Mucosa of stomach (tissue), 1 donor: ENCODE data around the gene PRUNE2.

Experiments
- H3K27me3 ChIP-seq: one replicate; pipeline ENCODE4 v1.7.0; 2013; ENCODE audit warnings: mild to moderate bottlenecking, low read length; ENCODE audit not compliant: control insufficient read depth, insufficient read depth
- H3K36me3 ChIP-seq: one replicate; pipeline ENCODE4 v1.7.0; 2013; ENCODE audit warnings: low read length; ENCODE audit not compliant: control insufficient read depth, insufficient read depth
- H3K4me1 ChIP-seq: one replicate; pipeline ENCODE4 v1.7.0; 2013; ENCODE audit warnings: mild to moderate bottlenecking, low read length; ENCODE audit not compliant: control insufficient read depth, insufficient read depth
- H3K4me3 ChIP-seq: one replicate; pipeline ENCODE4 v1.7.0; 2013; ENCODE audit warnings: low read length
- H3K9ac ChIP-seq: one replicate; pipeline ENCODE4 v1.7.0; 2013; ENCODE audit warnings: mild to moderate bottlenecking, low read length, moderate library complexity
- H3K9me3 ChIP-seq: one replicate; pipeline ENCODE4 v1.7.0; 2013; ENCODE audit warnings: mild to moderate bottlenecking, low read length, moderate library complexity; ENCODE audit not compliant: control insufficient read depth
- donor health status: Pancreatic carcinoma.

The PRUNE2 gene

DNA sequence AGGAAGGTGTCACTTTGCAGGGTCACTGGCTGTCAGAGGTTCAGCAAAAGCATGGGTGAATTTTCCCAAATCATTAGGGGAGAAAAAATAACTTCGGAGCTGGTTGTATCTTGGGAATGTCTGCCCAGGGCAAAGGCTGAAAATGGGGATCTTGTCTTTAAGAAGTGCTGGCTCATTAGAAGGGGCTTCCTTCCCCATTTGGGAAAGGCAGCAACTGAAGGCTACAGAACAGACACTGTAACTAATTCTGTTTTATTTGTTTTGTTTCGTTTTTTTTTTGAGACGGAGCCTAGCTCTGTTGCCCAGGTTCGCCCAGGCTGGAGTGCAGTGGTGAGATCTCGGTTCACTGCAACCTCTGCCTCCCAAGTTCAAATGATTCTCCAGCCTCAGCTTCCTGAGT, 212.0 kb downstream of the PRUNE2 start:
- no peak overlapping the region for H3K9ac ChIP-seq
- H3K4me3 ChIP-seq: no peak overlapping the region
- no peaks in the 10 kb centered on the region for H3K27me3 ChIP-seq
- peaks cover 33% of the 10 kb centered on the region for H3K4me1 ChIP-seq
- no peaks in the 10 kb centered on the region for H3K36me3 ChIP-seq
- no peaks in the 10 kb centered on the region for H3K9me3 ChIP-seq

- Histone ChIP-seq H3K4me3 (no peak overlapping the region), H3K9me3 (no peaks in the 10 kb centered on the region), H3K36me3 (no peaks in the 10 kb centered on the region), H3K27me3 (no peaks in the 10 kb centered on the region), H3K4me1 (peaks cover 42% of the 10 kb centered on the region), H3K9ac (peak overlapping the region; percentile 16)
These were observed 213.3 kb downstream of the PRUNE2 start for GRCh38 chr9:76692458-76693129.

GRCh38 chr9:76691517-76692313, 214.2 kb downstream of the PRUNE2 start:
- Histone ChIP-seq H3K4me3 (no peak overlapping the region), H3K9ac (peak overlapping the region; percentile 16), H3K27me3 (no peaks in the 10 kb centered on the region), H3K36me3 (no peaks in the 10 kb centered on the region), H3K9me3 (no peaks in the 10 kb centered on the region), H3K4me1 (peaks cover 44% of the 10 kb centered on the region)

- Histone ChIP-seq H3K4me3 (no peak overlapping the region), H3K4me1 (peaks cover 47% of the 10 kb centered on the region), H3K27me3 (no peaks in the 10 kb centered on the region), H3K36me3 (no peaks in the 10 kb centered on the region), H3K9me3 (no peaks in the 10 kb centered on the region), H3K9ac (no peak overlapping the region)
These were observed 214.9 kb downstream of the PRUNE2 start for GRCh38 chr9:76690973-76691370.

- Histone ChIP-seq H3K36me3 (no peaks in the 10 kb centered on the region), H3K27me3 (no peaks in the 10 kb centered on the region), H3K4me1 (peaks cover 47% of the 10 kb centered on the region), H3K9ac (peak overlapping the region; percentile 16), H3K9me3 (no peaks in the 10 kb centered on the region), H3K4me3 (no peak overlapping the region)
These were observed 215.5 kb downstream of the PRUNE2 start for GRCh38 chr9:76690246-76690972.

DNA sequence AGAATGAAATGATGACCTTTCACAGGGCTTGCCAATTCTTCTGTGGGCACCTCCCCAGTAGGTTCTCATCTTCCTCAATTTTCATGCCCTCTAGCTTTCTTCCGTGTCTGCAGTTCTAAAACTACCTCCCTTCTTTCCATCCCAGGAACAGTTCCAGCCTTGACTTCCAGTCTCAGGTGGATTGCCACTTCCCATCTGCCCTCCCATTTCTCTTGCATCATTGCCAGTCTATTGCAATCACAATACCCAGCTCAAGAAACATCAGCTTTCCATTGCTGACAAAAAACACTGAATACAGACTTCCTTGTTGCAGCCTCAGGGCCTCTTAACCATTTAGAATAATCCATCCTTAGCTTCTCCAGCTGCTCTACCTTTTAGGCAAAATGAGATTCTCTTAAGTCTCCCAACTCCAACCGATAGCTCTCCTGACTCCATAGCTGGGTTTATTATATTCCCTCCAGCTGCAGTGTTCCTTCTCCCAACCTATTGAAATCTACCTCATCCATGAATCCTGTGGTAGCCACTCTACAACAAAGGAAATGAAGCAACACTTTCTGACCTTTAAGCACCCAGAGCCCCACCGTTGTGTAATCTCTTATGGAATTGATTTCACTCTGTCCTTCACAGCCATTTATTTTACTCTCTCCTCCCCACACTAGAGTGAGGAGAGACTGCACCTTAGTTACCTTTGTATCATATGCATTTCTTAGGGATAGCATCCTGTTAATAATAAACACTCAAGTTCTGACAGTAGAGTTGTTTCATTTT, 217.3 kb downstream of the PRUNE2 start:
- no peaks in the 10 kb centered on the region for H3K36me3 ChIP-seq
- H3K27me3 ChIP-seq: no peaks in the 10 kb centered on the region
- no peaks in the 10 kb centered on the region for H3K9me3 ChIP-seq
- peak overlapping the region; percentile 50 for H3K9ac ChIP-seq
- H3K4me3 ChIP-seq: no peak overlapping the region
- peaks cover 47% of the 10 kb centered on the region for H3K4me1 ChIP-seq

DNA sequence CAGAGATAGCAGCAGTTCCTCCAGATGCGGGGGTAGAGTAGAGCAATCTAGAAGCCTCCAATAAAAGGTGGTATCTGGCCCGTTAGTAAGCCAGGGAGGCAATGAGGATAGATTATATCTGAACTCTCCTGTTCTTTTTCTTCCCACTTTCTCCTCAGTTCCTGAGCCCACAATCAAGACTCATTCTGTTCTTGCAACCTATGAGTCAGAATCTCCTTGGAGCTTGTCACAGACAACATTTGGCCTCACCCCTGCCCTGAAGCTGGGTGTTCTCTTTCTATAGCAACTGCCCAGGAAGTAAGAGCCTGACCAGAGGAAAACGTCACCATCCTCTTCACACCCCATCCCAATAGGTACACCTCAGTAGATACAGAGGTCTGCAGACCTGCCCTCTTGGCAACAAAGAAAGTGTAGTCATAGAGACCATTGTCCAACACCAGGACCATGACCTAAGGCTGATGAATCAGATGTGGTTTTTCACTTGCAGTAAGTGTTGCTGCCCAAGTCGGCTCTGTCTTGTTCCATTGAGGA, 218.0 kb downstream of the PRUNE2 start:
- H3K4me3 ChIP-seq: no peak overlapping the region
- peaks cover 47% of the 10 kb centered on the region for H3K4me1 ChIP-seq
- H3K9ac ChIP-seq: peak overlapping the region; percentile 69
- H3K27me3 ChIP-seq: no peaks in the 10 kb centered on the region
- H3K36me3 ChIP-seq: no peaks in the 10 kb centered on the region
- H3K9me3 ChIP-seq: no peaks in the 10 kb centered on the region

DNA sequence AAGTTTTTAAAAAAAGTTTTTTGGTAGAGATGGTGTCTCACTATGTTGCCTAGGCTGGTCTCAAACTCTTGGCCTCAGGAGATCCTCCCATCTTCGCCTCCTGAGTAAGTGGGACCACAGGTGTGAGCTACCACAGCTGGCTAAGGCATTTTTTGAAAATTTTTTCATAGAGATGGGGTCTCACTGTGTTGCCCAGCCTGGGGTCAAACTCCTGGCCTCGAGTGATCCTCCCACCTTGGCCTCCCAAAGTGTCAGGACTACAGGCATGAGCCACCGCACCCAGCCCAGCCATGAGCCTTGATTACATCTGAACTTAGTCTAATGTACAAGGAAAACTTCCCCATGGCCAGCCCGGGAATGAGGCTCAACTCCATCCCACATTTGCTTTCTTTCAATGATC, 219.2 kb downstream of the PRUNE2 start:
- Histone ChIP-seq H3K27me3 (no peaks in the 10 kb centered on the region), H3K9me3 (no peaks in the 10 kb centered on the region), H3K4me1 (peaks cover 47% of the 10 kb centered on the region), H3K4me3 (no peak overlapping the region), H3K36me3 (no peaks in the 10 kb centered on the region), H3K9ac (peak overlapping the region; percentile 69)

- no peaks in the 10 kb centered on the region for H3K27me3 ChIP-seq
- no peak overlapping the region for H3K4me3 ChIP-seq
- no peak overlapping the region for H3K9ac ChIP-seq
- peaks cover 25% of the 10 kb centered on the region for H3K4me1 ChIP-seq
- H3K9me3 ChIP-seq: no peaks in the 10 kb centered on the region
- no peaks in the 10 kb centered on the region for H3K36me3 ChIP-seq
These were observed 221.7 kb downstream of the PRUNE2 start for GRCh38 chr9:76684213-76684612.

DNA sequence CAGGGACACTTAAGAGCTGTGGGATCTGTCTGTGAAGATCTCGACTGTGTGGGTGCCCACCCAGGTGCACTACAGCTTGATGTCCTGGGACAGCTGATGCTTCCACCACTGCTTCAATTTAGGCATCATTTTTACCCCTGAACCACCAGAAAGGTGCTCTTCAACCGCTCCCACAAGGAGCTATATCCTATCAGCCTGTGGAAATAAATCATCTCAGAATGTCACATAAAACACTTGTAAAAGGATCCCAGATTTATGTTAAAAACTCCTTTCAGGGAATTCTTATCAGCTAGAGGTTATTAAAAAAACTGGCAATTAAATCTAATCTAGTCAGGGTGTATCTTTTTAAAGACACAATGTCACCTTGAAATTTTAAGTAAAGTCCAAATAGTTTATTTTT, 224.4 kb downstream of the PRUNE2 start:
- no peak overlapping the region for H3K4me3 ChIP-seq
- H3K4me1 ChIP-seq: peaks cover 11% of the 10 kb centered on the region
- H3K9ac ChIP-seq: no peak overlapping the region
- no peaks in the 10 kb centered on the region for H3K27me3 ChIP-seq
- H3K36me3 ChIP-seq: no peaks in the 10 kb centered on the region
- H3K9me3 ChIP-seq: no peaks in the 10 kb centered on the region

GRCh38 chr9:76680716-76681425, 225.0 kb downstream of the PRUNE2 start:
- Histone ChIP-seq H3K4me1 (peaks cover 9% of the 10 kb centered on the region), H3K9ac (no peak overlapping the region), H3K36me3 (no peaks in the 10 kb centered on the region), H3K9me3 (no peaks in the 10 kb centered on the region), H3K27me3 (no peaks in the 10 kb centered on the region), H3K4me3 (no peak overlapping the region)
